ENCODE results near the gene ZDHHC21. TPM values are rescaled to one million over a fixed set of nuclear protein-coding genes. Genes with fewer than 3 reads are reported as not detected.

The ZDHHC21 gene
- total and polyA plus RNA-seq, 2 of the 8 experiments (the other 6 are each of a cell fraction or from before 2014, with no cell fraction given), result 1.9 to 6.0 TPM

DNA sequence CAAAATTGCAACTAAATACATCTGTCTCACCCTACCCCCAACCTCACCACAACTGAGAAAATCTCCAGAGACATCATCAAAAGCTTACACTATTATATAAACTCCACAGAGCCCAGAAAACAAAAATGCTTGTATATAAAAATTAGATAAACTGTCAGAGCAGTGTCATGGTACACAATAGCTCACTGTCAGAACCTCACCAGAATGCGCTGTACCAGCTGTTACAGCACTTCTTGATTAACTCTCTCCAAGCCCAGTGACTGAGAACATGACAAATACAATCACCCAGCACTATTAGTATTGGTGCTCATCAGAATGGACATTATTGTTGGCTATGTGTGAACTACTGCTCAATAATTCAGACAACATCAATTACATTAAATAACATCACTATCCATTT lies 65.7 kb downstream of the ZDHHC21 start:
- Histone ChIP-seq H3K79me1 (ENCODE audit: low read depth, low read length) (no peaks in the 10 kb centered on the region), H2AK5ac (ENCODE audit: low read depth, low read length) (no peak overlapping the region), H4K20me1 (replicated peaks in 1 of 2; ENCODE audit: control insufficient read depth in 1 of 2, insufficient read depth in 2 of 2, low read length in 2 of 2) (no peaks in the 10 kb centered on the region), H4K91ac (replicated peaks; ENCODE audit: insufficient read length, low read length) (no peak overlapping the region), H3K18ac (ENCODE audit: extremely low read depth, low read length) (no peak overlapping the region), H3K27me3 (replicated peaks in 1 of 4; ENCODE audit: control insufficient read depth in 3 of 4, extremely low read depth in 1 of 4, insufficient read depth in 3 of 4, low read length in 3 of 4) (no peaks in the 10 kb centered on the region), H4K8ac (ENCODE audit: extremely low read depth, insufficient read depth, low read length) (no peak overlapping the region), H2BK20ac (ENCODE audit: low read length) (no peak overlapping the region), H3K56ac (replicated peaks; ENCODE audit: insufficient read length, low read depth, low read length) (no peak overlapping the region), H3K4me2 (ENCODE audit: insufficient read depth in 1 of 2, low read depth in 2 of 2, low read length in 2 of 2) (no peak overlapping the region), H3K9me3 (ENCODE audit: insufficient read depth in 2 of 2, low read depth in 1 of 2, low read length in 1 of 2) (no peaks in the 10 kb centered on the region; a peak in 1 of 4 replicates), H4K5ac (ENCODE audit: insufficient read length, low read depth, low read length) (no peak overlapping the region), H3K4me3 (ENCODE audit: extremely low read depth in 1 of 4, insufficient read depth in 2 of 4, low read depth in 3 of 4, low read length in 4 of 4) (no peak overlapping the region), H3K79me2 (ENCODE audit: control insufficient read depth in 1 of 2, insufficient read depth in 2 of 2, low read length in 2 of 2) (no peaks in the 10 kb centered on the region), H2BK5ac (ENCODE audit: low read depth, low read length) (no peak overlapping the region), H2BK15ac (ENCODE audit: low read length) (no peak overlapping the region), H3K9ac (replicated peaks in 1 of 4; ENCODE audit: extremely low read depth in 1 of 4, low read depth in 3 of 4, low read length in 3 of 4) (no peak overlapping the region), H3K4ac (replicated peaks; ENCODE audit: insufficient read length, low read depth, low read length) (no peak overlapping the region), H3K4me1 (replicated peaks in 1 of 4; ENCODE audit: control insufficient read depth in 3 of 4, insufficient read depth in 4 of 4, low read length in 3 of 4) (peaks cover 0 to 3% (median under 1%) of the 10 kb centered on the region in 4 experiments; a peak in 2 of 7 replicates), H3K23me2 (ENCODE audit: low read depth, low read length) (no peaks in the 10 kb centered on the region), H3K36me3 (ENCODE audit: control insufficient read depth in 2 of 4, insufficient read depth in 4 of 4, low read length in 3 of 4) (no peaks in the 10 kb centered on the region), H3K27ac (ENCODE audit: low read depth, low read length) (no peak overlapping the region), H2AFZ (ENCODE audit: low read length) (no peak overlapping the region), H2BK12ac (ENCODE audit: low read depth, low read length) (no peak overlapping the region), H2BK120ac (replicated peaks; ENCODE audit: low read depth, low read length) (no peak overlapping the region), H3K23ac (ENCODE audit: insufficient read length) (no peak overlapping the region), H3K14ac (ENCODE audit: insufficient read length) (no peak overlapping the region)
- no peak for DNase-seq (ENCODE audit: low read depth in 1 of 2, low spot score in 2 of 2)
- ChIA-PET CTCF (ENCODE audit: partially characterized antibody) (interaction anchor here (0.9 to 2.2 kb wide), 4 partner anchors 14 to 185 kb away, joined by 3 to 7 read pairs (median 6); no protein-coding TSS in a partner anchor), POLR2A (ENCODE audit: partially characterized antibody) (no interaction called here)
- WGBS, 2 experiments (ENCODE audit: extremely low coverage in 1 of 2, insufficient coverage in 1 of 2, insufficient read length in 1 of 2, insufficient replicate concordance in 2 of 2, low coverage in 1 of 2, low lambda C conversion rate in 2 of 2, missing lambda C conversion rate in 1 of 2), result 88% methylated on average over 1 of the region's 1 CpG; no CpG with 5 or more reads in 1 of the 2 experiments
- no peak for FAIRE-seq
- TF ChIP-seq KDM4A (IDR thresholded peaks at IDR 0.05; ENCODE audit: low read depth, low read length, severe bottlenecking) (no peak), RBBP5 (IDR thresholded peaks at IDR 0.05; ENCODE audit: borderline replicate concordance, low read depth, low read length) (no peak), SIN3A (conservative IDR thresholded peaks at IDR 0.05 in 1 of 2, IDR thresholded peaks at IDR 0.05 in 1 of 2; ENCODE audit: low read depth in 1 of 2, low read length in 2 of 2) (no peak), JUN (IDR thresholded peaks at IDR 0.05; ENCODE audit: low read depth, low read length) (no peak), HDAC2 (IDR thresholded peaks at IDR 0.05; ENCODE audit: borderline replicate concordance in 1 of 2, low read depth in 2 of 2, low read length in 2 of 2) (no peak), ATF2 (IDR thresholded peaks at IDR 0.05; ENCODE audit: low read length) (no peak), NRF1 (IDR thresholded peaks at IDR 0.05; ENCODE audit: low read depth, low read length) (no peak), JUND (IDR thresholded peaks at IDR 0.05; ENCODE audit: low read length) (no peak), EZH2 (IDR thresholded peaks at IDR 0.05; ENCODE audit: low read depth, low read length, severe bottlenecking) (no peak), BACH1 (IDR thresholded peaks at IDR 0.05; ENCODE audit: low read length) (no peak), ASH2L (IDR thresholded peaks at IDR 0.05; ENCODE audit: low read length) (no peak), NANOG (IDR thresholded peaks at IDR 0.05; ENCODE audit: insufficient read depth, low read depth, low read length, poor library complexity, severe bottlenecking) (no peak)
